ENCODE results near the gene COL4A2.
"Not testable (repeated sequence)": the region's sequence is repeated elsewhere in the genome, so short reads cannot be mapped to it uniquely, and the experiment has no call there.

COL4A2 gene

DNA sequence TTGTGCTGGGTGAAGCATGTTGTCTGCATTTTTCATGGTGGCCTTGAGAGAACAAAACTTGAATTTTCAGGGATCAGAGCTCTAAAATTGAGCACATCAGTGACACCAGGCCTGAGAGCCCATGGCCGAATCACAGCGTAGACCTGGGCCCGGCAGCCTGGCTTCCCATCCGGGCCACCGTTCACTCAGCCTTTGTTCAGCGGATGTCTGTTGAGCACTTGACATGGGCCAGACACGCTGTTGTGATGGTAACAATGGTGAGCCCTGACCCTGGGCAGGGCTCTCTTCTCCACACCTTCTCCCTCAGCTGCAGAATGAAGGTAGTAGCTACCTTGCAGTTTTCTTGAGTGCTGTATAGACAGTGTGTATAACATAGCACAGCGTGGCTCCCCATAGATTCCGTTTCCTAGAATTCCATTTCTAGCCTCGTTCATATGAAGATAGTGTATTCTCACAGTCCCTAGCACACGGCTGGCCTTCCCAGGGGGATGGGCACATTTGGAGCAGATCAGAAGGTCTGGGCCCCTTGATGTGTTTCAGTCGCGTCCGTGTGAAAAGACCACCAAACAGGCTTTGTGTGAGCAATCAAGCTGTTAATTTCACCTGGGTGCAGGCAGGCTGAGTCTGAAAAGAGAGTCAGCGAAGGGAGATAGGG, 179.1 kb downstream of the COL4A2 start:
- TF ChIP-seq, protein P1, sequence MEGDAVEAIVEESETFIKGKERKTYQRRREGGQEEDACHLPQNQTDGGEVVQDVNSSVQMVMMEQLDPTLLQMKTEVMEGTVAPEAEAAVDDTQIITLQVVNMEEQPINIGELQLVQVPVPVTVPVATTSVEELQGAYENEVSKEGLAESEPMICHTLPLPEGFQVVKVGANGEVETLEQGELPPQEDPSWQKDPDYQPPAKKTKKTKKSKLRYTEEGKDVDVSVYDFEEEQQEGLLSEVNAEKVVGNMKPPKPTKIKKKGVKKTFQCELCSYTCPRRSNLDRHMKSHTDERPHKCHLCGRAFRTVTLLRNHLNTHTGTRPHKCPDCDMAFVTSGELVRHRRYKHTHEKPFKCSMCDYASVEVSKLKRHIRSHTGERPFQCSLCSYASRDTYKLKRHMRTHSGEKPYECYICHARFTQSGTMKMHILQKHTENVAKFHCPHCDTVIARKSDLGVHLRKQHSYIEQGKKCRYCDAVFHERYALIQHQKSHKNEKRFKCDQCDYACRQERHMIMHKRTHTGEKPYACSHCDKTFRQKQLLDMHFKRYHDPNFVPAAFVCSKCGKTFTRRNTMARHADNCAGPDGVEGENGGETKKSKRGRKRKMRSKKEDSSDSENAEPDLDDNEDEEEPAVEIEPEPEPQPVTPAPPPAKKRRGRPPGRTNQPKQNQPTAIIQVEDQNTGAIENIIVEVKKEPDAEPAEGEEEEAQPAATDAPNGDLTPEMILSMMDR (conservative IDR thresholded peaks at IDR 0.05; ENCODE audit: control insufficient read depth, insufficient read depth, low read depth, low read length): no peak
- no peak for DNase-seq (ENCODE audit: low read depth)
- no peak overlapping the region for H3K4me3 ChIP-seq (ENCODE audit: control insufficient read depth, low read depth, low read length)

DNA sequence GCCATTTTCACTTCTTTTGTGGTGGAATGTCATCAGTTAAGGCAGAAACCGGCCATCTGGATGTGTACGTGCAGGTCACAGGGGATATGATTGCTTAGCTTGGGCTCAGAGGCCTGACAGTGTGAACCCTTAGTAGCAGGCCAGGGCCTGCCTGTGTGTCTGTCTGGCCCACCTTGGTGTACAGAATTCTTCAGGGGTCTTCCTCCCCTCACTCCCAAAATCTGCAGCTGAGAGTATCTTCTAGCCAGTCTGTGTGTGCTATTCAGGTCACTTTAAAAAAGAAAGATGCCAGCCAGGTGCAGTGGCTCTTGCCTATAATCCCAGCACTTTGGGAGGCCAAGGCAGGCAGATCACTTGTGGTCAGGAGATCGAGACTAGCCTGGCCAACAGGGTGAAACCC, 179.8 kb downstream of the COL4A2 start:
- DNase-seq (ENCODE audit: low read depth): not testable (repeated sequence)

DNA sequence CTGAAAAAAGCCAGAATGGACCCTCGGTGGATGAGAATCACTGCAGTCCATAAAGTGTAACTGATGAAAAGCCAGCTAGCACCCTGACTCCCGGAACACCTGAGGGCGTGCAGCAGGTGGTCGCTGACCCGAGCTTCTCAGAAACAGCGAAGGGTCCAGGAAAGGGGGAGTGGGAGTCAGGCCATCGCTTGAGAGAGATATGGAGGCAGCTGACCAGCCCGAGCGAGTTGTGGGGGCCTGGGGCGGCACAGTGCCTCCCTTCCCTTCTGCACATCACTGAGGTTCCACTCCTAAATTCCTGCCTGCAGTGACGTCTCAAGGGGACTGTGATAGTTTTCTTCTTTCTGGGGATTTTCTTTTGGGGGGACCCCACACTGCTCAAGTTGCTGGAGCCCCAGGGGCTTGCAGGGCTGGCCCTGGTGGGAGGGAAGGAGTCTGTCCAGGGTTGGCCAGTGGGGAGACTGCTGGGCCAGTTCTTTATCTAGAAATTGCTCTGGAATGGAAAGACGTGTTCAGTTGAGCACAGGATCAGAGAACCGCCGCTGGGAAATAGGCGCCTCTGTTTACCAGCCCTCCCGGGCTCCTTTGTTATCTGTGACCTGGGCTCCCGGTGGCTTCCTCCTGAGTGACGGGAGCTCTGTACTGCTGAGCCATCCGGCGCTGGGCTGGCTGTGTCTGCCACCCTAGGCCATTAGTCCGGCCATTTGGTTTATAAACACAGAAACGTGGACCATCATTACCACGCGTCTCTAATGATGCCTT, 183.1 kb downstream of the COL4A2 start:
- TF ChIP-seq, protein P1 (conservative IDR thresholded peaks at IDR 0.05; ENCODE audit: control insufficient read depth, insufficient read depth, low read depth, low read length): no peak
- DNase-seq (ENCODE audit: low read depth): no peak
- no peak overlapping the region for H3K4me3 ChIP-seq (ENCODE audit: control insufficient read depth, low read depth, low read length)

More for the DNA sequence above, 179.8 kb downstream of the COL4A2 start:
- not testable (repeated sequence) for H3K4me3 ChIP-seq (ENCODE audit: control insufficient read depth, low read depth, low read length)

DNA sequence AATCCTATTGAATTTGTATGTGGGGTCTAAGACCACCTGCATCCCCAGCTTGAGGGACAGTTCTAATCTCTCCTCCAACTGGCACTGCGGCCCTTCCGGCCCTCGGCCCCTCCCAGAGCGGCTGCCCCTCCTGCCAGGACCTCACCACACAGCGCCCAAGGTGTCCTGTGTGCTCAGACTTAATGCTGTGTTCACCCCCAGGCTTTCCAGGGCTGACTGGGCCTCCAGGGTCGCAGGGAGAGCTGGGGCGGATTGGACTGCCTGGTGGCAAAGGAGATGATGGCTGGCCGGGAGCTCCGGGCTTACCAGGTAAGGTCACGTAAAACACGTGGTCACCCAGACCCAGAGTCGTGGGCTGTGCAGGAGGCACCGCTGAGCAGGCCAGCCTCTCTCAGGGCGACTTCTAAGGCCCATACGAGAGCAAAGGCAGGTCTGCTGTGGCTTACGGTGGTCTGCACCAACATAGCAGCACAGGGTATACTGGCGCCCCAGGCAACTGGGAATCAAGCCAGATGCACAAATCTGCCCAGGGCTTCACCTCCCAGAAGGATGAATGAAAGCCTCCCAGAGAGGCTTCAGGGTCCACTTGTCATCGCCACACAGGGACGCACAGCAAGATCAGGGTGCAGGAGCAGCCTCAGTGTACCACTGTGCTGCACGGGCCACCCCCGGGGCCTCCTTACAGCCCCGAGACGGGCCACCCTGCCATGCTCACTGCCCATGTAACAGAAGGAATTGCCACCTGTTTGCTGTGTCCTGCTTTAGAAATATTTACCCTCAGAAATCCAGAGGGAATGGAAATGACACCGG, 185.0 kb downstream of the COL4A2 start:
- no peak for DNase-seq (ENCODE audit: low read depth)
- TF ChIP-seq, protein P1 (conservative IDR thresholded peaks at IDR 0.05; ENCODE audit: control insufficient read depth, insufficient read depth, low read depth, low read length): no peak
- no peak overlapping the region for H3K4me3 ChIP-seq (ENCODE audit: control insufficient read depth, low read depth, low read length)

DNA sequence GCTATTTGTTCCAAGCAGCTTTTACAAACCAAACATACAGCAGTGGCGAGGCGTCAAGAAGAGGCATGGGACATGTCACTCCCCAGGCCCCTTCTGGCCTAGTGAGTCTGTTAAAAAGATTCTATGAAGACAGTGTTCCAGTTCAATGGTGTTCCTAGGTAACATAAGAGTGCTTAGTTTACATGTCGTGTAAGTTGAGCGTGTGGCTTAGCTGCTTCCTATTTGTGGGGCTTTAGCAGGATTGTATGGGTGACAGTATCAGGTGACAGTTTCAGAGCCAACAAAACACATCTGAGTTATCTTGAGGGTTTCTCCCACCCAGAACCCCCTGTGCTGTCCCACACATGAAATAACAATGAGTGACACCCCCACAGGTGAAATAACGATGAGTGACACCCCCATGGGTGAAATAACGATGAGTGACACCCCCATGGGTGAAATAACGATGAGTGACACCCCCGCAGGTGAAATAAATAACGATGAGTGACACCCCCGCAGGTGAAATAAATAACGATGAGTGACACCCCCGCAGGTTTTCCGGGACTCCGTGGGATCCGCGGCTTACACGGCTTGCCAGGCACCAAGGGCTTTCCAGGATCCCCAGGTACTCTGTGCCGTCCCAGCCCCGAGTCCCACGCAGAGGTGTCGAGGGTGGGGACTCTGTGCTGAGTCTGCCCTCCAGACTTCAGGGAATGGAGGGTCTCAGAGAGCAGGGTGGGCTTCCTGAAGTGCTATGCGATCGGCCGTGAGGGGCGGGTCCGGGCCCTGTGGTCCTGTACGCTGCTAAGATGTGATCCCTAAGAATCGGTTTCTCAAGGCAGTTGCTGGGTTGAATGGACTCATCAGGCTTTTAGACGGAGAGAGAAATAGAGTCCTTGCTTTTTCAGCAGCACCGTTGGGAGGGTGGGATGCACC, 185.9 kb downstream of the COL4A2 start:
- TF ChIP-seq, protein P1 (conservative IDR thresholded peaks at IDR 0.05; ENCODE audit: control insufficient read depth, insufficient read depth, low read depth, low read length): no peak
- no peak overlapping the region for H3K4me3 ChIP-seq (ENCODE audit: control insufficient read depth, low read depth, low read length)
- DNase-seq (ENCODE audit: low read depth): no peak

DNA sequence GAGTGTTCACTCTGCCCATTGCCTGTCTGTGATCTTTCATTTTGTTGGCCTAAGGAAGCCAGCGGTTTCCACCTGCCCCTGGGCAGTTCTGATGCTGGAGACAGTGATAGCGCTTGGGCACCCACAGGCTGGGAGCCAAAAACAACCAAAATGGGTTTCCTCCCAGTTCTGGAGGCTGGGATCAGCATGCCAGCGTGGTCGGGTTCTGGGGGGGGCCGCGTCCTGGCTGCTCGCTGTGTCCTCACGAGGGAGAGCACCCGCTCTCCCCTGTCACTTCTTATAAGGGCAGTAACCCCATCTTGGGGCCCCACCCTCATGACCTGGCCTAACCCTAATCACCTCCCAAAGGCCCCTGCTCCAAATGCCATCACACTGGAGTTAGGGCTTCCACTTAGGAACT, 186.5 kb downstream of the COL4A2 start:
- TF ChIP-seq, protein P1 (conservative IDR thresholded peaks at IDR 0.05; ENCODE audit: control insufficient read depth, insufficient read depth, low read depth, low read length): no peak
- H3K4me3 ChIP-seq (ENCODE audit: control insufficient read depth, low read depth, low read length): no peak overlapping the region
- DNase-seq (ENCODE audit: low read depth): no peak
